MM.1S (cell line): ENCODE measurements around the gene SOBP.
A peak's percentile ranks its signal among the peaks of the same experiment; 100 is the strongest.

Source experiments
- DNase-seq: peaks from one replicate; pipeline ENCODE4 v3.0.0-alpha.2; 2015
- H2AFZ ChIP-seq: fragments of 300-600 bp; sonication (generic); 2 replicates; pipeline ENCODE4 v1.6.0; 2016; ENCODE audit warnings: antibody characterized with exemption, low read length
- H3F3A ChIP-seq: fragments of 300-600 bp; sonication (generic); 2 replicates; pipeline ENCODE4 v1.6.1; 2016; ENCODE audit warnings: mild to moderate bottlenecking, antibody characterized with exemption, low read length, moderate library complexity, mixed read lengths; ENCODE audit not compliant: insufficient read depth
- H3K27ac ChIP-seq: fragments of 300-600 bp; sonication (generic); 2 replicates; pipeline ENCODE4 v1.5.1; 2016; ENCODE audit warnings: mild to moderate bottlenecking, low read length
- H3K27me3 ChIP-seq: fragments of 300-600 bp; sonication (generic); replicated peaks from 2 replicates; pipeline ENCODE4 v1.6.0; 2016; ENCODE audit warnings: low read length; ENCODE audit not compliant: insufficient read depth
- H3K36me3 ChIP-seq: fragments of 300-600 bp; sonication (generic); replicated peaks from 2 replicates; pipeline ENCODE4 v1.6.1; 2016; ENCODE audit warnings: mild to moderate bottlenecking, low read length, mixed read lengths; ENCODE audit not compliant: insufficient read depth
- H3K4me1 ChIP-seq: fragments of 300-600 bp; sonication (generic); 2 replicates; pipeline ENCODE4 v1.6.1; 2016; ENCODE audit warnings: low read length, mixed read lengths
- H3K4me2 ChIP-seq: fragments of 300-600 bp; sonication (generic); 2 replicates; pipeline ENCODE4 v1.6.0; 2016; ENCODE audit warnings: low read depth, low read length
- H3K4me3 ChIP-seq: fragments of 300-600 bp; sonication (generic); 2 replicates; pipeline ENCODE4 v1.5.1; 2016; ENCODE audit warnings: low read length, mixed read lengths
- H3K79me2 ChIP-seq: fragments of 300-600 bp; sonication (generic); 2 replicates; pipeline ENCODE4 v1.6.1; 2016; ENCODE audit warnings: mixed run types, low read length, mixed read lengths
- H3K9ac ChIP-seq: fragments of 300-600 bp; sonication (generic); 2 replicates; pipeline ENCODE4 v1.6.1; 2016; ENCODE audit warnings: low read length, mixed read lengths
- H3K9me2 ChIP-seq: fragments of 300-600 bp; sonication (generic); replicated peaks from 2 replicates; pipeline ENCODE4 v1.6.1; 2016; ENCODE audit warnings: mild to moderate bottlenecking, low read length, mixed read lengths; ENCODE audit not compliant: insufficient read depth
- H3K9me3 ChIP-seq: fragments of 300-600 bp; sonication (generic); replicated peaks from 2 replicates; pipeline ENCODE4 v1.6.1; 2016; ENCODE audit warnings: mild to moderate bottlenecking, low read length, mixed read lengths; ENCODE audit not compliant: insufficient read depth
- H4K20me1 ChIP-seq: fragments of 300-600 bp; sonication (generic); 2 replicates; pipeline ENCODE4 v1.6.1; 2016; ENCODE audit warnings: mild to moderate bottlenecking, low read length, moderate library complexity, mixed read lengths; ENCODE audit not compliant: insufficient read depth
- CTCF ChIP-seq: fragments of 300-600 bp; sonication (generic); IDR thresholded peaks from 2 replicates; pipeline ENCODE4 v1.5.1; 2016; ENCODE audit warnings: antibody characterized with exemption, low read length, mixed read lengths
- EZH2 ChIP-seq: fragments of 300-600 bp; sonication (generic); optimal IDR thresholded peaks from 2 replicates; pipeline ENCODE3; 2017; ENCODE audit warnings: low read depth, mild to moderate bottlenecking, antibody characterized with exemption, low read length, mixed read lengths
- EZH2phosphoT487 ChIP-seq: fragments of 300-600 bp; sonication (generic); IDR thresholded peaks from 2 replicates; pipeline ENCODE4 v1.6.1; 2018; ENCODE audit warnings: antibody characterized with exemption, low read length

The SOBP gene

DNA sequence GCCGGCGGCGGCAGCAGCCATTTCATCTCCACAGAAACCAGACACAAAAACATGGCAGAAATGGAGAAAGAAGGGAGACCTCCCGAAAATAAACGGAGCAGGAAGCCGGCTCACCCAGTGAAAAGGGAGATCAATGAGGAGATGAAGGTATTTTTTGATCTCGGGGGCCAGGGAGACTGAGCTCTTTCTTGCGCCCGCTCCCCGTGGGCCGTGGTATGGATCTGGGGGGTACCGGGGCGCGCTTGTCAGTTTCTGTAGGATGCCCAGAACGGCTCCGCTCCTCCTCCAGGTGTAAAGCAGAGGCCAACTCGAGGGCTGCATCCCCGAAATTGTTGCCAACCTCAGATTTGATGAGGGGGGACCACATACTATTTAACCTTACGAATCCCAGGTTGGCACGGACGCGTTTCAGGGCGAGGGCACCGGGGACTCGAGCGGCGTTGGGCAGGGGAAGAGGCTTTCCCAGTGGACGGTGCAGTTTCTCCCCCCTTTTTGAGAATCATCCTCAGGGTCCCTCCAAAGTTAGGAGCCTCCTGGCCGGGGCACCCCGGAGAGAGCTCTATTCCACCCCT lies 735 bp downstream of the SOBP start:
- no peaks in the 10 kb centered on the region for H4K20me1 ChIP-seq
- H3K36me3 ChIP-seq = no peaks in the 10 kb centered on the region
- DNase-seq = no peak
- peak overlapping the region; percentile 69 for H3K4me3 ChIP-seq
- no peaks in the 10 kb centered on the region for H3K4me1 ChIP-seq
- H3K27me3 ChIP-seq = peaks cover 41% of the 10 kb centered on the region
- no peak overlapping the region for H3K9ac ChIP-seq
- H3K9me2 ChIP-seq = no peaks in the 10 kb centered on the region
- H3K4me2 ChIP-seq = peak overlapping the region; percentile 98
- no peaks in the 10 kb centered on the region for H3K79me2 ChIP-seq
- H3K9me3 ChIP-seq = no peaks in the 10 kb centered on the region
- no peak overlapping the region for H3K27ac ChIP-seq
- peak overlapping the region; percentile 82 for H2AFZ ChIP-seq
- no peaks in the 10 kb centered on the region for H3F3A ChIP-seq
- no peak for TF ChIP-seq EZH2
- TF ChIP-seq CTCF = no peak
- no peak for TF ChIP-seq EZH2phosphoT487

DNA sequence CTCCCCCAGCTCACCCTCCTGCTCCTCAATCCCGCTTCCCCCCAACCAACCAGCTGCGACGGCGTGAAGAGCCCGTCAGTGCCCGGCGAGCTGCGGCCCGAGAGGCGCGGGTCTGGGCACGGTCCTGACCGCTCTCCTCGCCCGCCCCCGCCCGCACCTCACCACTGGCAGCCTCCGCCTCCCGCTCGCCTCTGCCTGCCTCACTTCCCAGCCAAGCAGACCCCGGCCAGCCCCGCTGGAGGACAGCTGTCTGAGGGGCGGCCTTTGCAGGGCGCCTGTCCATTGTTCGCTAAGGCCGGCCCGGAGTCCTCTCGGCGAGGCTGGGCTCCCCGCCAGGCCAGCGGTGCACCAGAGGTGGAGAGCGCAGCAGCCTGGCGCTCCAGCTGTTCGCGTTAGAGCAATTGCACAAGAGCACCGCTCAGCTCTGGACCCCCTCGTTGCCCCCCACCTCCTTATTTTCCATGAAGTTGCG lies 1.3 kb downstream of the SOBP start:
- no peaks in the 10 kb centered on the region for H3K9me3 ChIP-seq
- DNase-seq = no peak
- no peak overlapping the region for H3K9ac ChIP-seq
- no peaks in the 10 kb centered on the region for H4K20me1 ChIP-seq
- H3K79me2 ChIP-seq = no peaks in the 10 kb centered on the region
- no peak overlapping the region for H3K27ac ChIP-seq
- peak overlapping the region; percentile 98 for H3K4me2 ChIP-seq
- no peak for TF ChIP-seq EZH2
- no peak for TF ChIP-seq EZH2phosphoT487
- no peak for TF ChIP-seq CTCF
- no peaks in the 10 kb centered on the region for H3K9me2 ChIP-seq
- H3K27me3 ChIP-seq = peaks cover 41% of the 10 kb centered on the region
- H3F3A ChIP-seq = no peaks in the 10 kb centered on the region
- H2AFZ ChIP-seq = peak overlapping the region; percentile 82
- H3K36me3 ChIP-seq = no peaks in the 10 kb centered on the region
- peak overlapping the region; percentile 69 for H3K4me3 ChIP-seq
- H3K4me1 ChIP-seq = peaks cover 4% of the 10 kb centered on the region; the same call in 1 of the 2 replicates

- no peaks in the 10 kb centered on the region for H3K9me3 ChIP-seq
- no peaks in the 10 kb centered on the region for H3K9me2 ChIP-seq
- no peak overlapping the region for H3K4me2 ChIP-seq
- H4K20me1 ChIP-seq = no peaks in the 10 kb centered on the region
- H3K9ac ChIP-seq = no peak overlapping the region
- no peaks in the 10 kb centered on the region for H3K79me2 ChIP-seq
- DNase-seq = no peak
- peaks cover 34% of the 10 kb centered on the region for H3K27me3 ChIP-seq
- no peak overlapping the region for H3K4me3 ChIP-seq
- H2AFZ ChIP-seq = no peak overlapping the region
- H3K36me3 ChIP-seq = no peaks in the 10 kb centered on the region
- no peak overlapping the region for H3K27ac ChIP-seq
- no peak for TF ChIP-seq CTCF
- no peak for TF ChIP-seq EZH2phosphoT487
- TF ChIP-seq EZH2 = no peak
- H3F3A ChIP-seq = no peaks in the 10 kb centered on the region
- H3K4me1 ChIP-seq = peaks cover 7% of the 10 kb centered on the region; the same call in 1 of the 2 replicates
Measured at GRCh38 chr6:107491760-107492660, 2.1 kb downstream of the SOBP start.
